RWPE1 (cell line): ENCODE measurements around the gene ANKRD44.

Experiments
- CTCF ChIA-PET: fragments of 350-600 bp; sonication (Branson Sonifier 250); formaldehyde crosslinking; extraction: SDS; loops from one replicate; lab custom pipeline; 2021; lab: Yijun Ruan, JAX
- POLR2A ChIA-PET: fragments of 400-600 bp; formaldehyde crosslinking; extraction: SDS; loops from one replicate; lab custom pipeline; 2020; ENCODE audit warnings: antibody characterized with exemption; ENCODE audit not compliant: low non-redundant PET; lab: Yijun Ruan, JAX
- DNase-seq: peaks from one replicate; pipeline ENCODE4 v3.0.0; 2012; ENCODE audit warnings: low spot score
- H3K27ac ChIP-seq: fragments of 450-650 bp; 2 replicates; pipeline ENCODE4 v1.5.1; 2017
- CTCF ChIP-seq: fragments of 450-650 bp; conservative IDR thresholded peaks from 2 replicates; pipeline ENCODE4 v1.5.1; 2017; ENCODE audit warnings: low read depth, mild to moderate bottlenecking

Gene ANKRD44

GRCh38 chr2:197254776-197255530 lies 55.6 kb downstream of the ANKRD44 start:
- ChIA-PET POLR2A (no interaction called here), CTCF (interaction anchor here (0.6 kb wide), 1 partner anchor 98 kb away, joined by 3 read pairs; no protein-coding TSS in a partner anchor)
- no peak overlapping the region for H3K27ac ChIP-seq
- no peak for DNase-seq
- no peak for TF ChIP-seq CTCF

GRCh38 chr2:197251576-197251975 lies 59.0 kb downstream of the ANKRD44 start:
- no peak for TF ChIP-seq CTCF

GRCh38 chr2:197251163-197251562 lies 59.4 kb downstream of the ANKRD44 start:
- no peak overlapping the region for H3K27ac ChIP-seq
- ChIA-PET CTCF (interaction anchor here (0.7 kb wide), 1 partner anchor 641 kb away, joined by 4 read pairs; no protein-coding TSS in a partner anchor), POLR2A (no interaction called here)
- DNase-seq: no peak
- TF ChIP-seq CTCF: no peak

More at GRCh38 chr2:197251576-197251975, 59.0 kb downstream of the ANKRD44 start:
- DNase-seq: no peak
- ChIA-PET POLR2A (no interaction called here), CTCF (interaction anchor here (0.7 kb wide), 1 partner anchor 642 kb away, joined by 4 read pairs; no protein-coding TSS in a partner anchor)
- H3K27ac ChIP-seq: no peak overlapping the region

GRCh38 chr2:197250084-197250397 lies 60.5 kb downstream of the ANKRD44 start:
- POLR2A ChIA-PET: no interaction called here
- H3K27ac ChIP-seq: no peak overlapping the region
- DNase-seq: no peak
- TF ChIP-seq CTCF: no peak
- CTCF ChIA-PET: interaction anchor here (0.7 kb wide), 1 partner anchor 138 kb away, joined by 3 read pairs; no protein-coding TSS in a partner anchor

GRCh38 chr2:197249381-197250083 lies 61.0 kb downstream of the ANKRD44 start:
- no peak overlapping the region for H3K27ac ChIP-seq
- no peak for TF ChIP-seq CTCF
- DNase-seq: no peak
- CTCF ChIA-PET: no interaction called here
- POLR2A ChIA-PET: no interaction called here

GRCh38 chr2:197248623-197249022 lies 62.0 kb downstream of the ANKRD44 start:
- DNase-seq: no peak
- CTCF ChIA-PET: no interaction called here

More at GRCh38 chr2:197248623-197249022, 62.0 kb downstream of the ANKRD44 start:
- POLR2A ChIA-PET: no interaction called here
- no peak for TF ChIP-seq CTCF
- no peak overlapping the region for H3K27ac ChIP-seq
